Measurements from ENCODE around the gene HSP90B1.

Gene HSP90B1

DNA sequence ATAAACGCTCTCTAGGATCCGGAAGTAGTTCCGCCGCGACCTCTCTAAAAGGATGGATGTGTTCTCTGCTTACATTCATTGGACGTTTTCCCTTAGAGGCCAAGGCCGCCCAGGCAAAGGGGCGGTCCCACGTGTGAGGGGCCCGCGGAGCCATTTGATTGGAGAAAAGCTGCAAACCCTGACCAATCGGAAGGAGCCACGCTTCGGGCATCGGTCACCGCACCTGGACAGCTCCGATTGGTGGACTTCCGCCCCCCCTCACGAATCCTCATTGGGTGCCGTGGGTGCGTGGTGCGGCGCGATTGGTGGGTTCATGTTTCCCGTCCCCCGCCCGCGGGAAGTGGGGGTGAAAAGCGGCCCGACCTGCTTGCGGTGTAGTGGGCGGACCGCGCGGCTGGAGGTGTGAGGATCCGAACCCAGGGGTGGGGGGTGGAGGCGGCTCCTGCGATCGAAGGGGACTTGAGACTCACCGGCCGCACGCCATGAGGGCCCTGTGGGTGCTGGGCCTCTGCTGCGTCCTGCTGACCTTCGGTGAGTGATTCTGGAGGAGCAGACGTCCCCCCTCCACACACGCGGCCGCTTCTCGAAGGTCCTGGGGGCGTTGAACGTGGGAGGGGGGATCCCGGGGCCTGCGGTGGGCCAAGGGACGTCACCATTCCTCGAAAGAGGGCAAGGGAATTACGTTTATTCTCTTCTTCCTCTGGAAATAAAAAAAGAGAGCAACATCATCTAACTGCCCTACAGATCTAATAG is at the start of gene HSP90B1:
Gene HSP90B1, plus strand, starts transcription at position 377 of the 753 bp plus-strand sequence. Its CDS starts 106 bp downstream, at position 483.
- DNase-seq: peak; percentile 99

DNA sequence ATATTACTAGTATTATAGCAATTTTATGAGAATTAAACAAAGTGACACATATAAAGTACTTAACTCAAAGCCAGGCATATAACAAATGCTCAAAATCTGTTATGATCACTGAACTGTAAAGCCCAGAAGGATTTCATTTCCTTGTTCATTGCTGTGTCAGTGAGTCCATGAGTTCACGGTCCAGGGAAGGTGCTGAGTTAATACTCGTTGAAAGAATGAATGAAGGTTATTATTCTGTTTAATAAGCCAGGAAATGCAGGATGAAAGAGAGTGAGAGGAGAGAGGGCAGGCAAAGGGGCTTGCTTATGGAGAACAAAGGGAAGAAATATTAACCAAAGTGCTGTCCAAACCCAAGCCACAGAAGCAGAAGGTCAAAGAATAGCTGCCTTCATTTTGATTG is 48.9 kb upstream of the HSP90B1 start:
- no peak for DNase-seq

DNA sequence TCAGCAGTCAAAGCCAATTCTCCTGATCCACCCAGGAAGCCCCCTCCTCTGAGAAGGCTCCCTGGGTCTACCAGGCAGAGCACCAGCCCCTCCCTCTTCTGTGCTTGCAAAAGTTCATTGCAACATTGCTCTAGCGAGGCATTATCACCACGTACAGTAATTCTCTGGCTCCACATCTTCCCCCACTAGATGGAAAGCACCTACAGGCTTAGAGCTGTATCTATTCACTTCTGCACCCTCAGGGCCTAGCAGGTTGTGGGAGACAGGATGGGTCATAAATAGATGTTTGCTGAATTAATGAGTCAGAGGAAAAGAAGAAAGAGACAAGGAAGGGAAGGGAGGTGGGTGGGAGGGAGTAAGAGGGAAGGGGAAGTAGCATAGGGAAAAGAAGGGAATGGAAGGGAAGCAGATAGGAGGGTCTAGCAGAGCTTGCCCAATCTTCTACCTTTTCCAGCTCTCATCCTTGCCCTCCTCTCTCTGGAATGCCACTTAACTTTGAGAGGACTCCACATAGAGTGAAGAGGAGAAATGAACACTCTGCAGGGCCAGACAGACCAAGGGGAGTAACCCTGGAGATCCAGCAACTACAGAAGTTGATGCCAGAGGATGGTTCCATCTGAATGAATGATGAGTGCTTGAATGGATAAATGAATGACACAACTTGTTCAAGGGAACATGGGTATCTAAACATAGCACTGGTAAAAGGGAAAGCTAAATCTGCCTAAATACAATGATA is 47.2 kb upstream of the HSP90B1 start:
- no peak for DNase-seq

DNA sequence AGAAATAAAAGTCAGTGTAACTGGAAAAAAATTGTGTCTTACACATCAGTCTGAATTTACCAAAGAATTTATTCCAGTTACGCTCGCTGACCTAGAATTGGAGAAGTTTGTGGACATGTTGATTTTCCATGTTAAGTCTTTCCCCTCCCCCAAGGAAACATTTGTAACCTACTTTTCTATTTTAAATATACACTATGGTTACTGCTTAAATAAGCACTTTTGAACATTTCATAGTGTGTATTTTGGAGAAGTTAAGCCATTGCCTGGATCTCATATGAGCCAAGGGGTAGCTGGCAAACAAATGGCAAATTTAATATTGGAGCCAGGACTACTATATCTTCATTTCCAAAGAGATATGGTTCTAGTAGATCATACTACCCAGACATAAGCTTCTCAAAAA is 46.3 kb upstream of the HSP90B1 start:
- no peak for DNase-seq

DNA sequence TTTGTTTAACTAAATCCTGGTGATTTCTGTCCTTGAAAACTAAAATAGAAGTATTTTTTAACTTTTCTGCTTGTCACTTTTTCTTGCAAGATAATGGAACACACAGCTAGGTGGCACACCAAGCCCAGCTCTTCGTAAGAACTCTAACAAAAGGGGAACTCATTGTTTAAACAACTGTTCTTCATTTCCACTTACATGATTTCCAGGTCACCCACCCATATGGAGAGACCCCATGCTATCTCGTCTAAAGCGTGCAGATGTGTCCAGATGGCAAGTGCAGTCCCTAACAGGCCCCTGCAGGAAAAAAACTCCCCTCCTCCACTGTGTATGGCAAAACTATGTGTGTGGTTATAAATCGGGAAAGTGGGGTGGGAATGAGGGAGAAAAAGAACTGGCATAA is 45.9 kb upstream of the HSP90B1 start:
- no peak for DNase-seq

DNA sequence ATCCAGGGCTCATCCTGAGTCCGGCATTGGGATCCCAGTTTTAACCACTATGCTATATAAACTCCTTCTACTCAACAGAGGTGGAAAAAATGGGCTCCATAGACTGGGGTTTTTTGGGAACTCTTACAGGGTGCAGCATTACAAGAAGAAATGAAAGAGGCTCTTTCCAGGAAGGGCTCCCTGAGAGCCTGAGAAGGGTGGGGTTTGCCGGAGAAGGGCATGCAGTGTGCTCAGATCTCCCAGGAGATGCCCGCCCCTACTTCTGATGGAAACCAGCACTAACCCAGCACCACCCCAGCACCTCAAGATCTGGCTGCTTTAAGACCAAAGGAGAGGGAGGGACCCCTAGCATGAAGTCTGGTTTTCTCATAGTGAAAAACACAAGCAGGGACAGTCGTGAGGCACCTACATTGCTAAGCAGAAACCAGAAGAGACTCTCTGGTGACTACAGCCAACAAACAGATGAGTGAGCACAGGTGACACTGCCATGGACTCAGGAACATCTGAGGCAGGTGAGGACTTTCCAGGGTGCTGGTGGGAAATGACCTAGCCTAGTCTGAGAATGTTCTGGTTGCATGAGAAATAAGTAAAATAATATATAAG is 43.9 kb upstream of the HSP90B1 start:
- no peak for DNase-seq

DNA sequence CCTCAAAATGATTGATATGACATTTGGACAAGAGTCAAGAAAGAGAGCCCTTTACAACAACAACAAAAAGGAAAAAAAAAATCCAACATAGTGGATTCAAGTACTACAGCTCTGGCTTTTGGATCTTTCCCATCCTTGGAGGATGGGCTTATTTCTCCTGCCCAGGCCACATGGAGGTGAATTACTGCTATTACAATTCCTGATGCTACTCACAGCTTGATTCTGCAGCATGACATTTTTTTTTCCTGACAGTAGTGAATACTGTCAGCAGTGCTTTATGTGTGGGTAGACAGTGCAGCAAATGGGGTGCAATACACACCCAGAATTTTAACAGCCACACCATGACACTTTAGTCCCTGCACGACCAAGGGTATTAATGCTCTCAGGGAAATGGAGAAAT is 42.5 kb upstream of the HSP90B1 start:
- DNase-seq: no peak

DNA sequence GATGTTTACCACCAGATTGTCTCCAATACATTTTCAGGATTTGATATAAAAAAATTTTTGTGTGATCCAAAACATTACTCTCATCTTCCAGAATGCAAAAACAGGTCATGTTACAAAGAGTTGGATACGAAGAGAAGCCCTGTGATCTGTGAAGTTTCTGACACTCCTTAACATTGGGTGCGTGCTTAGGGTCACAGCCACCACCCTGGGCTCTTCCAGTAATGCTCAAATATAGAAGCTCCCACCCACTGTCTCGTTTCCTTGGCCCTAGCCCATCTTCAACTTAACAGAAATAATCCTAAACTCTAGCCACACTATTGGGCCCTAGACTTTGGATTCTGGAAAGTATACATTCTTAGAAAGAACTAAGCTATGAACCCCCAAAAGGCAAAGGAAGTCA is 32.9 kb upstream of the HSP90B1 start:
- no peak for DNase-seq

DNA sequence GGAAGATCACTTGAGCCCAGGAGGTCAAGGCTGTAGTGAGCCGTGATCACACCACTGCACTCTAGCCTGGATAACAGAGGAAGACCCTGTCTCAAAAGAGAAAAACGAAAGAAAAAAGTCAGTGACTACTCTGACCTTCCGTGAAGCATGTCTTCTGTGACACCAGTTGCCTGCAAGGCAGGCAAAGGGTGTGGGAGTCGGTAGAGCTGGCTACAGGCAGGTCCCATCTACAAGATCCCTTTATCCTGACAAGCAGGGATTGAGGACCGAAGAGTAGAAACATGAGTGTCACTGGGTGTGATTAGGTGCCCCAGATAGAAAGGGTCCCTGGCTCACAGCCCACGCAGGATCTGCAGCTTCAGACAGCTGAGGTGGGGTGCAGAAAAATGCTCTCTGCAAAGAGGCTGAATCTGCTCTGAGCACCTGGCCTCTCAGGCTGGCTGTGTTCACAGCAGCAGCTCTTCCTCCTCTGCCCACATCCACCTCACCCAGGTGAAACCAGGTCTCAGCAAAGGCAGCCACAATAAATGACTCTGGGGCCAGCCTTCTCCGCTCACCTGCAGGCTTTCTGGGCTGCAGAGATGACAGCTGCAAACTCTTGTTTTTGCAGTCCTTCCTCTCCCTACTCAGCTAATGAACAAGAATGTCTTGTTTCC is 28.6 kb upstream of the HSP90B1 start:
- DNase-seq: no peak

DNA sequence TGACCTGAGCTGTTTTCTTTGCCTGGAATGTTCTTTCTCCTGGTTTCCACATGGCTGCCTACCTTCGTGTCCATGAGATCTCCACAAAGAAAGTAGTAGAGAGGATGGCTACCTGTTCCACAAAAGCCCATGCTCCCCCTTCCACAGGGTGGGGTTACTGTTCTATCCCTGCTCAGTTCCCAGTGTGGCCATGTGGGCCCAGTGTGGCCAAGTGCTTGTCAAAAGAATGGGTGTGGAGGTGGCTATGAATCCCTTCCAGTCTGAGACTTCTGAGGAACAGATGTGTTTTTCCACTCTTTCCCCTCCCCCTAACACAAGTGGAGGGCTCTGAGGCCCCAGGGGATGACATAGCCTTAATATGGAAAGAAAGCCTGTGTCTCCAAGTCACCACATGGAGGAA is 26.2 kb upstream of the HSP90B1 start:
- DNase-seq: no peak

DNA sequence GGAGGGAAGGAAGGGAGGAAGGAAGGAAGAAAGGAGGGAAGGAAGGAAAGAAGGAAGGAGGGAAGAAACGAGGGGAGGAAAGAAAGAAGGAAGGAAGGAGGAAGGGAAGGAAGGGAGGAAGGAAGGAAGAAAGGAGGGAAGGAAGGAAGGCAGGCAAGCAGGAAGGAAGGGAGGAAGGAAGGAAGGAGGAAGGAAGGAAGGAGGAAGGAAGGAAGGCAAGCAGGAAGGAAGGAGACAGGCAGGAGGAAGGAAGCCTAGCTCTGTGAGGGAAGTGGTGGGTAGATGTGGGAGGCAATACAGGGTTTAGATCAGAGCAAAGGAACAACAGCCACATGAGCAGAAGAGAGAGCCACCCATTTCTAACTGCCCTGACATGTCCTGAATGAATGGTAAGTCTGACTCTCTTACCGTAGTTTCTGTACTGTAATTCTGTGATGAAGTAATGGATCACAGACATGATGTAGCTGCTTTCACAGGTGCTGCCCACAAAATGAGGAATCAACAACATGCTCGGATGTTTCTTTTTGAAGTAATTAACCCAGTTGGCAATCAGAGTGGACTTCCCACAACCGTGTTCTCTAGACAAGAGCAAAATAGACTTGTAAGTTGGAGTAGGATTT is 24.4 kb upstream of the HSP90B1 start:
- no peak for DNase-seq

DNA sequence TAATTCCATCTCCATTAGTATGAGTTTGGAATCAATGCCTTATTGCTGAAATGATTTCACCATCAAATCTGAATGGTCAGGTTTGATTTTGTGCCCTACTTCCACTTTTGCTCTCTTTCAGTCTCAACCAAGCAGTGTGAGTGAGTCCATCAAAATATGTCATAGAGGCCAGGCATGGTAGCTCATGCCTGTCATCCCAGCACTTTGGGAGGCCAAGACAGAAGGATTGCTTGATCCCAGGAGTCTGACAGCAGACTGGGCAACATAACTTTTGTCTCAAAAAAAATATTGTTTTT is 22.0 kb upstream of the HSP90B1 start:
- DNase-seq: no peak

DNA sequence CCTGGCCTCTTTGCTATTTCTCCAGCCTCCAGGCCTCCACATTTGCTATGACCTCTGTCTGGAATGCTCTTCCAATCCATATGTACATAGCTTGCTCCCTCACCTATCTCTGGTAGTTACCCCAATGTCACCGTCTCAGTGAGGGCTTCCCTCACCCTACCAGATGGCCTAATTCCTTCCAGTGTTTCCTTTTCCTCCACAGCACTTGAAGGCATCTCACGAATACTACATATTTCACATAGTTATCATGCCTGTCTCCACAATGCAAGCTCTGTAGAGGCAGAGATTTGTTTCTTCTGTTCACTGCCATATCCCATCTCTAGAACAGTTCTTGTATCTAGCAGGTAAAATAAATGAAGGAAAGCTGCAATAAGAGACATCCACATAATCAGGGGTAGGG is 21.3 kb upstream of the HSP90B1 start:
- no peak for DNase-seq

DNA sequence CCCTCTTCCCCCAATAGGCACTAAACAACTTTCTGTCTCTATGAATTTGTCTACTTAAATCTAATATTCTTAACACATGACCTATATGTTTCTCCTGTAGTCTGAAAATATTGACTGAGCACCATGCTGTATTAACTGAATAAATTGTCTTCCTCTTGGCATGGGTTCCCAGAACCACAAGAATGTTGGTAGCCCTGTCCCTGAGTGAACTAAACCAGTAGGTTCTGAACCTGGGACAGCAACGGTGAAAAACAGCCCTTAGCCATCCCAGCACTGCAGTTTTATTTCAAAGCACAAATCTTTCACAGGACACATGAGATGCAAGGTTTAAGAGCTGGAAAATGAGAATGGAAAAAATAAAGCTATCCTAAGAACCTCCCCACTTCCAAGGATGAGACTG is 20.4 kb upstream of the HSP90B1 start:
- DNase-seq: no peak

DNA sequence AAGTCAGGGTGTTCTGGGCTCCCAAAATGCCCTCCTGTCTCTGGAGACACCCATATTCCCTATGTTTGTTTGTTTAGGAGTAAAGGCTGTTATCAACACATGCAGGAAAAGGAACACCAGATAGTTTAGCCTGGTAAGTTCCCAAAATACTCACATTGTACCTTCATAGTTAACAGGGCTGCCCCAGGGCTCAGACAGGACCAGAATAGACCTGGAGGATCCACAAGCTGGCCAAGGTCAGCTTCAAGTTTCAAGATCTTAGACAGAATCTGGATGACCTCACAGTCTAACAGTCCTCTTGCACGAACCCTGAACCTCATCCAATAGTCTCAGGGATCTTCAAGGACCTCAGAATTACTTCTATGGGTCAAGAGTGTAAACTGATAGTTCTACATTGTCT is 18.1 kb upstream of the HSP90B1 start:
- DNase-seq: no peak

DNA sequence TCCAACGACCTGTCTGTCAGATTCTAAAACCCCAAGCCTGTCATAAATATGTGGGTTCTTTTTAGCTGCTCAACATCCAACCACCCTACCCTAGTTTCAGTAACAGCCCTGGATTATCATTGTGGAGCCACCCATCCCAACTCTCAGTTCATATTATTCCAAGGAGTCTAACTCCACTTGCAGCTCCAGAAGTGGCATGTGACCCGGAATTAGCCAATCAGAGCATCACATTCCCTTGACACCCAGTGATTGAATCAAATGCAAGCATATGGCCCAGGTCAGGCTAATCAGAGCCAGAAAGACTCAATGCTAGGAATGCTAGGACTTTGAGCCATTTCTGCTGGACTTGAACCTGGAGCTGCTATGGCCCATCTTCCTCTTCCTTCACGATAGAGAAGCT is 17.1 kb upstream of the HSP90B1 start:
- no peak for DNase-seq

DNA sequence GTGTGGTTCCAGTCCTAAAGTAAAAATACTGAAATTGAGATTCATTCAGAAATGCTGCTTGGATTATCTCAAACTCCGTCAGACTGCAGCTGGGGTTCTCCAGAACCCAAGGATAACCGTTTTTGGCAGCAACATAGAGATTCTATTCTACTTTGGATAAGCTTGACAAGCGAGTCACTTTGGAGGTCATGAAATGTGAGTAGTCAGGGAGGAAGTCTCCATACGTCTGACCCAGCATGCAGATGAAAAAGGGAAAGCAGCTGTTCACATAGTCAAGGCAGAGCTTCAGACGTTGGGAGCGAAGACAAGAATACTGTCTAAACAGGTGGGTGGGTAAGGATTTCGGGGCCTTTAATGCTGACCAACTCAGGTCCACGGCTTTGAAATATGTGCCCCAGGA is 14.9 kb upstream of the HSP90B1 start:
- no peak for DNase-seq

DNA sequence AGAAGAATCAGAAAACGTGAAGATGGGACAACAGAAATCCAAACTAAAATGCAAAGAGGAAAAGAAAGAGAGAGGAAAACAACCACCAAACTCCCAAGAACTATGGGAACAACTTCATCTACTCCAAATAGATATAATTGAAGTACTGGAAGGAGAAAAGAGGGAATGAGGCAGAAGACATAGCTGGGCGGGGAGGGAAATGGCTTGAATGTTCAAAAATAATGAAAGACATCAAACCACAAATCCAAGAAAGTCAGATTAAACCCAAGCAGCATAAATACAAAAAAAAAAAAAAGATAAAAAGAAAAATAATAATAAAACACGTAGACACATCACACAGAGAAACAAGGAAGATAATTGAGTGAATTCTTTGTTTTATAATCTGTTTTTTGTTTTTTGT is 12.3 kb upstream of the HSP90B1 start:
- no peak for DNase-seq

DNA sequence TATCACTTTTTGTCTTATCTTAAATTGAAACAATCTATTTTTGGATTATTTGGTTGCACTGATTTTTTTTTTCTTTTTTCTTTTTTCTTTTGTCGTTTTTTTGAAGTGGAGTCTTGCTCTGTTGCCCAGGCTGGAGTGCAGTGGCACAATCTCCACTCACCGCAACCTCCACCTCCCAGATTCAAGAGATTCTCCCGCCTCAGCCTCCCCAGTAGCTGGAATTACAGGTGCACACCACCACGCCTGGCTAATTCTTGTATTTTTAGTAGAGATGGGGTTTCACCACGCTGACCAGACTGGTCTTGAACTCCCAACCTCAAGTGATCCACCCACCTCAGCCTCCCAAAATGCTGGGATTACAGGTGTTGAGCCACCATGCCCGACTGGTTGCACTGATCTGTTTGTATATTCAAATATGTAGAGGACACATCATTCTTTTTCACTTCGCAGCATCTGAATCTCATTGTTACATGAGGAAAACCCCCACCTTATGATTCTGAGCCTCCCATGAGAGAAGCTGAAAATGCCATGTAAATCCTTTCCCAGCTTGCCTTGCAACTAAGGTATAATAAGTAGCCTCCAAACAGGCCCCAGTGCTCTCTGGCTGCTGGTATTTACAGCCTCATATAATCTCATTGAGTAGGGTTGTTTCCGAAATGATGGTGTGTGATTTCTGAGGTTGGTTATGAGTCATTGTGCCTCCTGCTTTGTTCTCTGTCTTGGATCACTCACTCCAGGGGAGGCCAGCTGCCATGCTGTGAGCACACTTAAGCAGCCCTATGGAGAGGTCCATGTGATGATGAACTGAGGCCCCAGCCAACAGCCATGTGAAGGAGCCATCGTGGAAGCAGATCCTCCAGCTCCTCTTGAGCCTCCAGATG is 5.2 kb upstream of the HSP90B1 start:
- DNase-seq: no peak

DNA sequence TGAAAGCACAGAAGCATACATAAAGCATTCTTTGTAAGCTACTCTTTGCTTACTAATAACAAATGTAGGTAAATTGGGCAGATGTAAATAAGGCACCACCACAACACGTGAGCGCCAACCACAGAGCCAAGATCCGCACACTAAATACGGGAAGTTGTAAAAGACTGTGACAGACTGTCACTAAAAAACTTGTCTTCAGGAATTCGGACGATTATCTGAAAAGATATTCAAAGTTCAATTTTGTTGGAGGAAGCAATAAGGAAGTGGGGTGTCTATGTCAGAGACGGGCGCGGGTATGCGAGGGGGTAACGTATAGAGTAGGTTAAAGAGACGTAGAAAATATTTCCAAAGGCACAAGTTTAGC is 1.5 kb upstream of the HSP90B1 start:
- DNase-seq: no peak

DNA sequence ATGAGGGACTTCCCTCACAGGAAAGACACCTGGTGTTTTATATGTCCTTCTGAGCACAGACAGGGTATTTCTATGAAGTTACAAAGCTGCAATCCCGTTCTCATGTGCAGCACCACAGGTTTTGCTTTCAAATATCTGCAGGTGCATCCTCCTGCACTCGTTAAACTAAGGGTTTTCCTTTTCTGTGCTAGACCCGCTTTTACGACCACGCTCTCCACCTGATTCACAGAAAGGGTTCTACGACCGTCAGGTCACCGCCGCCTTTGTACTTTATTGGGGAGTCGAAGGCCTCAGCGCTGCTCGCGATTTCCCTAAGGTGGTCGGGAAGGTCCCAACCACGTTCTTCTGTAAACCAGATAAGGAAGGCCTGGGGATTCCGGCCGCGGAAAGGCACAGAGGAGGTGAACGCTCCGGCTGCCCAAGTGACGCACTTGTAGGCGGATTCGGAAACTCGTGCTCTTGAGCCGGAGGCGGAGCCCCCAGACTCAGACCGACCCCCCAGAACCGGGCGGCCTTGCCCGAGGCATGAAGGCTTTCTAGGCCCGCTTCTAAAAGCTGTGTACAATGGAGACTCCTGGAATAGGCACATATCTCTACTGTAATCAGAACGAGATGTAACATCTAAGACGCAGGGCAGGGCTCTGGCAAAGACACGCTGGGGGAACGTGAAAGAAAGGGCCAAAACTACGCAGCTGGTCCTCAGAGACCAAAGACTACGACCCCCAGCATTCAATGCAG is 995 bp upstream of the HSP90B1 start:
- no peak for DNase-seq

DNA sequence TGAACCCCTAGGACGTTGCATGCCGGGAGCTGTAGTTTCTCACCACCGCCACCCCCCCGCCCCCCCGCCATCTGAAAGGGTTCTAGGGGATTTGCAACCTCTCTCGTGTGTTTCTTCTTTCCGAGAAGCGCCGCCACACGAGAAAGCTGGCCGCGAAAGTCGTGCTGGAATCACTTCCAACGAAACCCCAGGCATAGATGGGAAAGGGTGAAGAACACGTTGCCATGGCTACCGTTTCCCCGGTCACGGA is 501 bp upstream of the HSP90B1 start:
- DNase-seq: peak; percentile 88

Data from NCI-H2081 treated with DMSO at 0.1 percent for 48 hours (cell line).